Measurements from ENCODE around the gene SURF4. TPM values are rescaled to one million over a fixed set of nuclear protein-coding genes. Genes with fewer than 3 reads are reported as not detected.
"Not testable (repeated sequence)": the region's sequence is repeated elsewhere in the genome, so short reads cannot be mapped to it uniquely, and the experiment has no call there.

The SURF4 gene
- total and polyA plus RNA-seq, 2 donors from 2014 or later, result 121 to 138 TPM

DNA sequence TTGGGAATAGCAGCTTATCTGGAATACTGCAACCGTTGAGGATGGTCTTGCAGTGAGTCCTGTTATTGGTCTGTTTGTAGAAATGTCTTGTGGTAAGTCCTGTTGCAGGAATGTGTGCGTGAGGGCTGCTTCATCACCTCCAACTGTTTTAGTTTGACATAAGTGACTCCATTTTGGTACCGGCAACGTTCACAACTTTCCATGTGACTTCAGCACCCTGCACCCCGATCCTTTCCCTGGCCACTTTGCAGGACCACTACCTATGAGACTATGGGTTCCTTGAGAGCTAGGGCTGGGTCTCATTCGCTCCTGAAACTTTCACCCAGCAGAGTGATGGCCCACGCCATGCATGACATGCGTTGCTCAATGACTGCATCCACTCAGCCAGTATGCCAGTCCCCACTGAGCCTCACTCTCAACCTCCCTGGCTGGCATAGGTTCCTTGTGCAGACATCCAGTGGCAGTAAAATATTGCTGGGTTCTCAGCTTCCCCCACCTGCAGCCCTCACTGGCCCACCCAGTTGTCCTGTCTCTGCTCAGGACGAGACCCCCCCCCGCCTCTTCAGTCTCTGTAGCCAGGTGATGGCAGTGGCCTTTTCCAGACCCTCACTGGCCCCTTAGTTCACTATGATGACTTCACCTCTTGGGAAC is 47.9 kb downstream of the SURF4 start:
- Histone ChIP-seq H3K9me3 (ENCODE audit: control insufficient read depth in 2 of 3, insufficient read depth in 1 of 3, low read length in 3 of 3) (no peaks in the 10 kb centered on the region), H3K27ac (ENCODE audit: low read depth in 2 of 2, low read length in 2 of 2) (no peak overlapping the region), H3K9ac (ENCODE audit: low read length in 3 of 3) (no peak overlapping the region), H3K4me1 (ENCODE audit: control insufficient read depth in 2 of 3, insufficient read depth in 2 of 3, low read depth in 1 of 3, low read length in 3 of 3) (peaks cover 0 to 3% (median 0%) of the 10 kb centered on the region in 3 donors), H3K27me3 (ENCODE audit: control insufficient read depth, insufficient read depth, low read length) (no peaks in the 10 kb centered on the region), H3K36me3 (ENCODE audit: control insufficient read depth in 2 of 3, insufficient read depth in 3 of 3, low read length in 3 of 3) (peaks cover 0 to 10% (median 9%) of the 10 kb centered on the region in 3 donors), H3K4me3 (ENCODE audit: low read length in 3 of 3) (no peak overlapping the region)
- intact Hi-C loops (cut with DNase I), result no loop called here
- FAIRE-seq (no peak), DNase-seq (peak in 2 of 5 donors; percentile 34 to 41)
- TF ChIP-seq, protein P1, sequence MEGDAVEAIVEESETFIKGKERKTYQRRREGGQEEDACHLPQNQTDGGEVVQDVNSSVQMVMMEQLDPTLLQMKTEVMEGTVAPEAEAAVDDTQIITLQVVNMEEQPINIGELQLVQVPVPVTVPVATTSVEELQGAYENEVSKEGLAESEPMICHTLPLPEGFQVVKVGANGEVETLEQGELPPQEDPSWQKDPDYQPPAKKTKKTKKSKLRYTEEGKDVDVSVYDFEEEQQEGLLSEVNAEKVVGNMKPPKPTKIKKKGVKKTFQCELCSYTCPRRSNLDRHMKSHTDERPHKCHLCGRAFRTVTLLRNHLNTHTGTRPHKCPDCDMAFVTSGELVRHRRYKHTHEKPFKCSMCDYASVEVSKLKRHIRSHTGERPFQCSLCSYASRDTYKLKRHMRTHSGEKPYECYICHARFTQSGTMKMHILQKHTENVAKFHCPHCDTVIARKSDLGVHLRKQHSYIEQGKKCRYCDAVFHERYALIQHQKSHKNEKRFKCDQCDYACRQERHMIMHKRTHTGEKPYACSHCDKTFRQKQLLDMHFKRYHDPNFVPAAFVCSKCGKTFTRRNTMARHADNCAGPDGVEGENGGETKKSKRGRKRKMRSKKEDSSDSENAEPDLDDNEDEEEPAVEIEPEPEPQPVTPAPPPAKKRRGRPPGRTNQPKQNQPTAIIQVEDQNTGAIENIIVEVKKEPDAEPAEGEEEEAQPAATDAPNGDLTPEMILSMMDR (IDR thresholded peaks at IDR 0.05; ENCODE audit: borderline replicate concordance, extremely low read depth, insufficient read depth), result no peak

DNA sequence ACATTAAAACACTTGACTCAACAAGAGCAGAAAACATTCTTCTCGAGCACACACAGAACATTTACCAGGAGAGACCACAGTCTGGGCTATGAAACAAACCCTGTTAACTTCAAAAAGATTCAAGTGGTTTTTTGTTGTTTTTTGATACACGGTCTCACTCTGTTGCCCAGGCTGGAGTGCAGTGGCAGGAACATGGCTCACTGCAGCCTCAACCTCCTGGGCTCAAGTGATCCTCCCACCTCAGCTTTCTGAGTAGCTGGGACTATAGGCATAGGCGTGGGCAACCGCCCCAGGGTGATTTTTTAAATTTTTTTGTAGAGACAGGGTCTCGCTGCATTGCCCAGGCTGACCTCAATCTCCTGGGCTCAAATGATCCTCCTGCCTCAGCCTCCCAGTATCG is 48.8 kb downstream of the SURF4 start:
- H3K4me1 ChIP-seq (ENCODE audit: control insufficient read depth in 2 of 3, insufficient read depth in 2 of 3, low read depth in 1 of 3, low read length in 3 of 3); H3K4me3 ChIP-seq (ENCODE audit: low read length in 3 of 3); H3K36me3 ChIP-seq (ENCODE audit: control insufficient read depth in 2 of 3, insufficient read depth in 3 of 3, low read length in 3 of 3); H3K27me3 ChIP-seq (ENCODE audit: control insufficient read depth, insufficient read depth, low read length); intact Hi-C loops (cut with DNase I); H3K27ac ChIP-seq (ENCODE audit: low read depth in 2 of 2, low read length in 2 of 2); DNase-seq; FAIRE-seq; H3K9me3 ChIP-seq (ENCODE audit: control insufficient read depth in 2 of 3, insufficient read depth in 1 of 3, low read length in 3 of 3); H3K9ac ChIP-seq (ENCODE audit: low read length in 3 of 3): not testable (repeated sequence)

DNA sequence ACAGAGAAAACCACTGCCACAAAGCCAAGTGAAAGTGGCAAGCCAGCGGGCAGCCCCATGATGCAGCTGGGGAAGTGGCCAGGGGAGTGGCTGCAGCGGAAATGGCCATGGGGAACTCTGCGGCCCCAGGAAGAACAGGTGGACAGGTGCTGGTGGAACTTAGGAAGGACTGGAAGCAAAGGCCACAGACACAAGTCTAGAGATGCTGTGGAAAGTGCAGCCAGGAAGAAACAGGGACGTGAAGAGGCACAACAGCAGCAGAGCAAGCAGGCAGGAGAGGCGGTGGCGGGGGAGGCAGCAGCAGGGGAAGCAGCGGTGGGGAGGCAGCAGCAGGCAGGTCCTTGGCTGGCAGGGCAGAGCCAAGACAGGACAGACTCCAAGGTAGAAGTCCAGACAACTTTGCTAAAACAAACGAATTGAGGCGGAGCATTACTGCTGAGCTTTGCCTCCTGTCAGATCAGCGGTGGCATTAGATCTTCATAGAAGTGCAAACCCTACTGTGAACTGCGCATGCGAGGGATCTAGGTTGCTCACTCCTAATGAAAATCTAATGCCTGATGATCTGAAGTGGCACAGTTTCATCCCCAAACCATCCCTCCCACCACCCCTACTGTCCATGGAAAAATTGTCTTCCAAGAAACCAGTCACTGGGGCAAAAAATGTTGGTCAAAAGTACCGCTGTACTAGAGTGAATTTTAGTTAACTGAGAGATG is 51.7 kb downstream of the SURF4 start:
- Histone ChIP-seq H3K27me3 (ENCODE audit: control insufficient read depth, insufficient read depth, low read length) (no peaks in the 10 kb centered on the region), H3K27ac (ENCODE audit: low read depth in 2 of 2, low read length in 2 of 2) (no peak overlapping the region), H3K9ac (ENCODE audit: low read length in 3 of 3) (no peak overlapping the region), H3K36me3 (ENCODE audit: control insufficient read depth in 2 of 3, insufficient read depth in 3 of 3, low read length in 3 of 3) (no peaks in the 10 kb centered on the region), H3K4me1 (ENCODE audit: control insufficient read depth in 2 of 3, insufficient read depth in 2 of 3, low read depth in 1 of 3, low read length in 3 of 3) (peaks cover 0 to 3% (median 0%) of the 10 kb centered on the region in 3 donors), H3K4me3 (ENCODE audit: low read length in 3 of 3) (no peak overlapping the region), H3K9me3 (ENCODE audit: control insufficient read depth in 2 of 3, insufficient read depth in 1 of 3, low read length in 3 of 3) (no peaks in the 10 kb centered on the region)
- intact Hi-C loops (cut with DNase I), result no loop called here
- no peak for FAIRE-seq
- peak in 1 of 5 donors; percentile 43 for DNase-seq
- TF ChIP-seq, protein P1 (IDR thresholded peaks at IDR 0.05; ENCODE audit: borderline replicate concordance, extremely low read depth, insufficient read depth), result no peak

DNA sequence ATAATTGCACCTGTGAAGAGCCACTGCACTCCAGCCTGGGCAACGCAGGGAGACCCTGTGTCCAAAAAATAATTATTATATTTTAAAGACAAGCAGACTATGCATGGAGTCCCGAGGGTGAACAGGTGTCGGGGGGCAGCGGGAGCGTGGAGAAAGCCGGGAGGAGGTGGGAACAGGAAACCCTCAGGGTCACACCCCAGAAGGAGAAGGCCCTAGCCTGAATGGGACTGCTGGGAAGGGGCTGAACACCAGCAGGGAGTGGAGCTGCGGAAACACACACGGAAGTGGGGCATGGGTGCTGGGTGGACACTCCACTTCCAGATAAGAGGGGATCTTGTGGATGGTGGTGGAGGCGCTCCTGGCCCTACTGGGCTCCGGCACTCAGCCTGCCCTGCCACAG is 52.6 kb downstream of the SURF4 start:
- TF ChIP-seq, protein P1 (IDR thresholded peaks at IDR 0.05; ENCODE audit: borderline replicate concordance, extremely low read depth, insufficient read depth), result no peak
- Histone ChIP-seq H3K4me3 (ENCODE audit: low read length in 3 of 3) (no peak overlapping the region), H3K27ac (ENCODE audit: low read depth in 2 of 2, low read length in 2 of 2) (no peak overlapping the region), H3K9ac (ENCODE audit: low read length in 3 of 3) (no peak overlapping the region), H3K27me3 (ENCODE audit: control insufficient read depth, insufficient read depth, low read length) (no peaks in the 10 kb centered on the region), H3K4me1 (ENCODE audit: control insufficient read depth in 2 of 3, insufficient read depth in 2 of 3, low read depth in 1 of 3, low read length in 3 of 3) (no peaks in the 10 kb centered on the region), H3K36me3 (ENCODE audit: control insufficient read depth in 2 of 3, insufficient read depth in 3 of 3, low read length in 3 of 3) (no peaks in the 10 kb centered on the region), H3K9me3 (ENCODE audit: control insufficient read depth in 2 of 3, insufficient read depth in 1 of 3, low read length in 3 of 3) (no peaks in the 10 kb centered on the region)
- DNase-seq (peak in 1 of 5 donors; percentile 41), FAIRE-seq (no peak)
- intact Hi-C loops (cut with DNase I), result no loop called here
